Measurements from ENCODE around the gene CDK5. TPM values are rescaled to one million over a fixed set of nuclear protein-coding genes. Genes with fewer than 3 reads are reported as not detected.

The CDK5 gene
- polyA plus RNA-seq, 1 donor from 2014 or later = 88.3 TPM

DNA sequence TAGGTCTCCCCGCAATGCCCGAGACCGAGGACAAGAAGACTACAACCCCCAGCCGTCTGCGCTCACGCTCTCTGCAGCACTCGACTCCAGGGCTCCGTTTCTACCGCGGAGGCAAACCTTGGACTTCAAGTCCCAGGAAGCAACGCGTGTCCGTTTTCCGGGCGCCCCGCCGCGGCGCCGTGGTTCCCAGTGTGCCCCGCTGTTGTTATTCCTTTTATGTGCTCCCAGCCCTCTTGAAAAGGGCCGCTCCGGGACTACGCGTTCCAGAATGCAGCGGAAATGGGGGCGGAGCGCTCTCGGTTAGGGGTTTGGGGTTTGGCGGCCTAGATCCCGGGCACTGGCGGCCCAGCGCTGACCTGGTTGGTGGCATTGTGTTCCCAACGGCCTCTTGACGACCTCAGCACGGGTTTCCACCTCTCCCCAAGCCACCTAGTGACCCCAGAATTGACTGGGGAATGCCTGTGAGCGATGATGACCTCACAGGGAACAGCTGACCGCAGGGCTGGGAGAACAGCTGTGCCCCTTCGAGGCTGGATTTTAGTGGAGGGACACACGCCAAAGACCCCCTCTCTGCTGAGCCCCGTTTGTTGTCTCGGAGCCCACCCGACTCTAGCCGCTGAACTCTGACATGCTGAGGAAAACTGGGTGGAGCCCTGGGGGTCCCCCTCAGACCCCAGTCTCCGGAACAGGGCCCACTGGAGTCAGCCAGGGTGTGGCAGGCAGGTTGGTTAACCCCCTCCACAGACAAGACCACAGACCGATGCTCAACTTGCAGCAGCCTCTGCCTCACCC, 488 bp upstream of the CDK5 start:
- Histone ChIP-seq H3K27me3 (ENCODE audit: insufficient read depth, low read depth, low read length) (peaks cover 7% of the 10 kb centered on the region), H4K20me1 (ENCODE audit: insufficient read depth) (no peaks in the 10 kb centered on the region), H3F3A (ENCODE audit: insufficient read depth, low read length, poor library complexity, severe bottlenecking) (peaks cover 6% of the 10 kb centered on the region), H2AFZ (ENCODE audit: low read depth, low read length) (peak overlapping the region; percentile 84), H3K27ac (ENCODE audit: low read length) (peak overlapping the region; percentile 95), H3K79me2 (replicated peaks; ENCODE audit: insufficient read depth, low read length) (no peaks in the 10 kb centered on the region), H3K9me3 (ENCODE audit: low read length) (no peaks in the 10 kb centered on the region), H3K4me3 (ENCODE audit: low read length) (peak overlapping the region; percentile 92), H3K9ac (ENCODE audit: low read length) (peak overlapping the region; percentile 88), H3K9me2 (ENCODE audit: insufficient read depth, low read length) (no peaks in the 10 kb centered on the region), H3K4me2 (ENCODE audit: low read length) (peak overlapping the region; percentile 84), H3K36me3 (ENCODE audit: insufficient read depth, low read length) (no peaks in the 10 kb centered on the region)
- TF ChIP-seq TAF1 (IDR thresholded peaks at IDR 0.05; ENCODE audit: low read depth) (peak; percentile 31), MXI1 (conservative IDR thresholded peaks at IDR 0.05; ENCODE audit: poor library complexity, severe bottlenecking) (peak; percentile 78), REST (IDR thresholded peaks at IDR 0.05; ENCODE audit: borderline replicate concordance) (no peak), RAD21 (conservative IDR thresholded peaks at IDR 0.05) (no peak), SMC3 (conservative IDR thresholded peaks at IDR 0.05; ENCODE audit: poor library complexity) (no peak), POLR2AphosphoS5 (IDR thresholded peaks at IDR 0.05) (peak; percentile 61), EP300 (conservative IDR thresholded peaks at IDR 0.05; ENCODE audit: poor library complexity, severe bottlenecking) (peak; percentile 31), EZH2 (IDR thresholded peaks at IDR 0.05; ENCODE audit: borderline replicate concordance, insufficient read depth, low read length, poor library complexity, severe bottlenecking) (no peak)
- TF ChIP-seq, protein P1, sequence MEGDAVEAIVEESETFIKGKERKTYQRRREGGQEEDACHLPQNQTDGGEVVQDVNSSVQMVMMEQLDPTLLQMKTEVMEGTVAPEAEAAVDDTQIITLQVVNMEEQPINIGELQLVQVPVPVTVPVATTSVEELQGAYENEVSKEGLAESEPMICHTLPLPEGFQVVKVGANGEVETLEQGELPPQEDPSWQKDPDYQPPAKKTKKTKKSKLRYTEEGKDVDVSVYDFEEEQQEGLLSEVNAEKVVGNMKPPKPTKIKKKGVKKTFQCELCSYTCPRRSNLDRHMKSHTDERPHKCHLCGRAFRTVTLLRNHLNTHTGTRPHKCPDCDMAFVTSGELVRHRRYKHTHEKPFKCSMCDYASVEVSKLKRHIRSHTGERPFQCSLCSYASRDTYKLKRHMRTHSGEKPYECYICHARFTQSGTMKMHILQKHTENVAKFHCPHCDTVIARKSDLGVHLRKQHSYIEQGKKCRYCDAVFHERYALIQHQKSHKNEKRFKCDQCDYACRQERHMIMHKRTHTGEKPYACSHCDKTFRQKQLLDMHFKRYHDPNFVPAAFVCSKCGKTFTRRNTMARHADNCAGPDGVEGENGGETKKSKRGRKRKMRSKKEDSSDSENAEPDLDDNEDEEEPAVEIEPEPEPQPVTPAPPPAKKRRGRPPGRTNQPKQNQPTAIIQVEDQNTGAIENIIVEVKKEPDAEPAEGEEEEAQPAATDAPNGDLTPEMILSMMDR (IDR thresholded peaks at IDR 0.05; ENCODE audit: poor library complexity, severe bottlenecking) = peak; percentile 32

GRCh38 chr7:151056666-151057505, 811 bp downstream of the CDK5 start:
- Histone ChIP-seq H3K9ac (ENCODE audit: low read length) (peak overlapping the region; percentile 78), H3F3A (ENCODE audit: insufficient read depth, low read length, poor library complexity, severe bottlenecking) (peaks cover 6% of the 10 kb centered on the region), H4K20me1 (ENCODE audit: insufficient read depth) (no peaks in the 10 kb centered on the region), H3K27me3 (ENCODE audit: insufficient read depth, low read depth, low read length) (peaks cover 11% of the 10 kb centered on the region), H2AFZ (ENCODE audit: low read depth, low read length) (peak overlapping the region; percentile 52), H3K79me2 (replicated peaks; ENCODE audit: insufficient read depth, low read length) (no peaks in the 10 kb centered on the region), H3K4me3 (ENCODE audit: low read length) (peak overlapping the region; percentile 92), H3K36me3 (ENCODE audit: insufficient read depth, low read length) (no peaks in the 10 kb centered on the region), H3K27ac (ENCODE audit: low read length) (peak overlapping the region; percentile 61), H3K9me2 (ENCODE audit: insufficient read depth, low read length) (no peaks in the 10 kb centered on the region), H3K4me2 (ENCODE audit: low read length) (peak overlapping the region; percentile 94), H3K9me3 (ENCODE audit: low read length) (no peaks in the 10 kb centered on the region)
- TF ChIP-seq, protein P1 (IDR thresholded peaks at IDR 0.05; ENCODE audit: poor library complexity, severe bottlenecking) = no peak
- TF ChIP-seq POLR2AphosphoS5 (IDR thresholded peaks at IDR 0.05) = no peak
- no peak for TF ChIP-seq SMC3 (conservative IDR thresholded peaks at IDR 0.05; ENCODE audit: poor library complexity)
- no peak for TF ChIP-seq RAD21 (conservative IDR thresholded peaks at IDR 0.05)
- no peak for TF ChIP-seq TAF1 (IDR thresholded peaks at IDR 0.05; ENCODE audit: low read depth)
- no peak for TF ChIP-seq EP300 (conservative IDR thresholded peaks at IDR 0.05; ENCODE audit: poor library complexity, severe bottlenecking)
- TF ChIP-seq REST (IDR thresholded peaks at IDR 0.05; ENCODE audit: borderline replicate concordance) = no peak
- TF ChIP-seq MXI1 (conservative IDR thresholded peaks at IDR 0.05; ENCODE audit: poor library complexity, severe bottlenecking) = no peak
- TF ChIP-seq EZH2 (IDR thresholded peaks at IDR 0.05; ENCODE audit: borderline replicate concordance, insufficient read depth, low read length, poor library complexity, severe bottlenecking) = no peak
